Coronary artery (tissue), 2 donors: Measurements from ENCODE around the gene ABCC4.

Experiments
- DNase-seq: peaks from one replicate; pipeline ENCODE4 v3.0.0-alpha.2; 2017; ENCODE audit warnings: low spot score
- H3K27ac ChIP-seq, 2 donors: fragments of 200-600 bp; sonication (generic); one replicate each; pipeline ENCODE4 v1.5.1; 2016 to 2019
- H3K4me3 ChIP-seq: fragments of 200-600 bp; sonication (generic); 2 replicates; pipeline ENCODE4 v1.5.1; 2016; ENCODE audit warnings: mild to moderate bottlenecking, moderate library complexity
- CTCF ChIP-seq: fragments of 200-600 bp; sonication (generic); IDR thresholded peaks from one replicate; pipeline ENCODE4 v1.5.1; 2019; ENCODE audit warnings: antibody characterized with exemption

Gene ABCC4

GRCh38 chr13:95237310-95237870 lies 63.9 kb downstream of the ABCC4 start:
- no peak for TF ChIP-seq CTCF
- Histone ChIP-seq H3K4me3 (no peak overlapping the region), H3K27ac (no peak overlapping the region)
- DNase-seq, result no peak

GRCh38 chr13:95236774-95237173 lies 64.5 kb downstream of the ABCC4 start:
- no peak overlapping the region for H3K4me3 ChIP-seq
- TF ChIP-seq CTCF, result no peak
- DNase-seq, result no peak
- no peak overlapping the region for H3K27ac ChIP-seq

GRCh38 chr13:95235974-95236373 lies 65.3 kb downstream of the ABCC4 start:
- H3K27ac ChIP-seq, result no peak overlapping the region
- no peak for DNase-seq
- no peak overlapping the region for H3K4me3 ChIP-seq
- TF ChIP-seq CTCF, result no peak

- TF ChIP-seq CTCF, result no peak
- DNase-seq, result no peak
- Histone ChIP-seq H3K27ac (no peak overlapping the region), H3K4me3 (no peak overlapping the region)
These were observed 66.0 kb downstream of the ABCC4 start for GRCh38 chr13:95235199-95235756.

- no peak for DNase-seq
- Histone ChIP-seq H3K4me3 (no peak overlapping the region), H3K27ac (no peak overlapping the region)
- TF ChIP-seq CTCF, result no peak
These were observed 67.0 kb downstream of the ABCC4 start for GRCh38 chr13:95234242-95234641.

- TF ChIP-seq CTCF, result no peak
- Histone ChIP-seq H3K27ac (no peak overlapping the region), H3K4me3 (no peak overlapping the region)
- DNase-seq, result no peak
These were observed 68.1 kb downstream of the ABCC4 start for GRCh38 chr13:95233026-95233635.

GRCh38 chr13:95231393-95231792 lies 69.9 kb downstream of the ABCC4 start:
- no peak overlapping the region for H3K4me3 ChIP-seq

More at GRCh38 chr13:95231393-95231792, 69.9 kb downstream of the ABCC4 start:
- no peak for TF ChIP-seq CTCF
- DNase-seq, result no peak
- no peak overlapping the region for H3K27ac ChIP-seq
